Measurements from ENCODE around the gene RAPGEF1. TPM values are rescaled to one million over a fixed set of nuclear protein-coding genes. Genes with fewer than 3 reads are reported as not detected.

RAPGEF1 gene
- total and polyA plus RNA-seq, 2 of the 13 experiments (the other 11 are each of a cell fraction or from before 2014, with no cell fraction given), result 21.2 to 38.9 TPM

DNA sequence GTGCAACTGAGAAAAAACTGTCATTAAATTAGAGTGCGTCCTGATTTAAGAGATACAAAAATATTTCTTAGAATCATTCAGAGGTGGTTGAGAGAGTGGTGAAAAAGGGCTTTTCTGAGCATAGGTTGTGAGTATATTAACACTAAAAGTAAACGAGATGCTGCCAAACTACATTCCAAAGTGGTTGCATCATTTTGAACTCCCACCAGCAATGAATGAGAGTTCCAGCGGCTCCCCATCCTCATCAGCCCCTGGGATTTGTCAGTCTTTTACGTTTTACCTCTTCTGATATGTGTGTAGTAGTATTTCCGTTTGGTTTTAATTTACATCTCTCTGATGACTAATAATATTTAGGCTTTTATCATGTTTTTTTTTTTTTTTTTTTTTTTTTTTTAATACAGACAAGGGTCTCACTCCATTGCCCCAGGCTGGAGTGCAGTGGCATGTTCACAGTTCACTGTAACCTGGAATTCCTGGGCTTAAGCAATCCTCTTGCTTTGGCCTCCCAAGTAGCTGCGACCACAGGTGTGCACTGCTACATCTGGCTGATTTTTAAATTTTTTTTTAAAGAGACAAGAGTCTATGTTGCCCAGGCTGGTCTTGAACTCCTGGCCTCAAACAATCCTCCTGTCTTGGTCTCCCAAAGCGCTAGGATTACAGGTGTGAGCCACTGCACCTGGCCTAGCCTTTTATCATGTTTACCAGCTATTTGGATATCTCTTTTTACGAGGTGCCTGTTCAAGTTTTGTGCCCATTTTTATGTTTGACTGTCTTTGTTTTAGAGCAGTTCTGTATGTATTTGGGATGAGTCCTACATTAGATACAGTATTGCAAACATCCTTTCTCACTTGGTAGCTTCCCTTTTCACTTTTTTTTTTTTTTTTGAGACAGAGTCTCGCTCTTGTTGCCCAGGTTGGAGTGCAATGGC is 177.6 kb downstream of the RAPGEF1 start:
- peaks cover 2 to 12% of the 10 kb centered on the region in 2 experiments; a peak in 2 of 5 replicates for H3K27me3 ChIP-seq (ENCODE audit: control insufficient read depth in 1 of 2, insufficient read depth in 2 of 2, low read length in 2 of 2)
- no peak overlapping the region for H3K9ac ChIP-seq (ENCODE audit: insufficient read depth, low read depth, low read length)
- no TSS peak for BruUV-seq (replicated peaks)
- no peaks in the 10 kb centered on the region for H3K79me2 ChIP-seq (ENCODE audit: insufficient read depth, low read length)
- H4K20me1 ChIP-seq (ENCODE audit: insufficient read depth, low read length), result no peaks in the 10 kb centered on the region
- POLR2A ChIA-PET, result no interaction called here
- in situ Hi-C loops (cut with HindIII; ENCODE audit: extremely low pct_ligation_motif_present, low pct_unique_long_range_greater_than_20kb), result no loop called here
- 25% methylated on average over 9 of the region's 9 CpGs for WGBS (ENCODE audit: low lambda C conversion rate)
- no peak overlapping the region for H3K27ac ChIP-seq (ENCODE audit: extremely low read length, insufficient read depth, low read length)
- intact Hi-C loops (cut with micrococcal nuclease; ENCODE audit: unreplicated experiment), result no loop called here
- FAIRE-seq (no peak), DNase-seq (ENCODE audit: low spot score) (peak; percentile 18), ATAC-seq (no peak)
- H3K9me3 ChIP-seq (ENCODE audit: low read length), result no peaks in the 10 kb centered on the region
- H3K4me1 ChIP-seq (ENCODE audit: insufficient read depth, low read length), result peaks cover 5% of the 10 kb centered on the region; the same call in 1 of the 2 replicates
- CTCF ChIA-PET (ENCODE audit: low intra/inter-chr PET ratio, low total read pairs), result no interaction called here
- no peak overlapping the region for H3K4me2 ChIP-seq (ENCODE audit: low read depth, low read length)
- H3K36me3 ChIP-seq (replicated peaks in 1 of 2; ENCODE audit: control insufficient read depth in 1 of 2, insufficient read depth in 2 of 2, low read length in 2 of 2), result no peaks in the 10 kb centered on the region
- no peak overlapping the region for H2AFZ ChIP-seq (ENCODE audit: low read length)
- no peak overlapping the region for H3K4me3 ChIP-seq (replicated peaks in 1 of 3; ENCODE audit: insufficient read depth in 1 of 3, low read depth in 2 of 3, low read length in 3 of 3)
- TF ChIP-seq TEAD3 (CRISPR knock-in tag; optimal IDR thresholded peaks at IDR 0.05; ENCODE audit: borderline replicate concordance), result peak; percentile 58
- TF ChIP-seq, protein P1, sequence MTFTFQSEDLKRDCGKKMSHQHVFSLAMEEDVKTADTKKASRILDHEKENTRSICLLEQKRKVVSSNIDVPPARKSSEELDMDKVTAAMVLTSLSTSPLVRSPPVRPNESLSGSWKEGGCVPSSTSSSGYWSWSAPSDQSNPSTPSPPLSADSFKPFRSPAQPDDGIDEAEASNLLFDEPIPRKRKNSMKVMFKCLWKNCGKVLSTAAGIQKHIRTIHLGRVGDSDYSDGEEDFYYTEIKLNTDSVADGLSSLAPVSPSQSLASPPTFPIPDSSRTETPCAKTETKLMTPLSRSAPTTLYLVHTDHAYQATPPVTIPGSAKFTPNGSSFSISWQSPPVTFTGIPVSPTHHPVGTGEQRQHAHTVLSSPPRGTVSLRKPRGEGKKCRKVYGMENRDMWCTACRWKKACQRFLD (CRISPR knock-in tag; IDR thresholded peaks at IDR 0.05; ENCODE audit: borderline replicate concordance), result no peak
- TF ChIP-seq ZNF652 (CRISPR knock-in tag; IDR thresholded peaks at IDR 0.05; ENCODE audit: borderline replicate concordance, low read depth), result no peak
- no peak for TF ChIP-seq PHF5A (CRISPR knock-in tag; IDR thresholded peaks at IDR 0.05; ENCODE audit: low read depth, unreplicated experiment)
- TF ChIP-seq, protein P2, sequence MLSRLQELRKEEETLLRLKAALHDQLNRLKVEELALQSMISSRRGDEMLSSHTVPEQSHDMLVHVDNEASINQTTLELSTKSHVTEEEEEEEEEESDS (CRISPR knock-in tag; IDR thresholded peaks at IDR 0.05; ENCODE audit: borderline replicate concordance), result no peak
- TF ChIP-seq HNRNPUL1 (IDR thresholded peaks at IDR 0.05; ENCODE audit: low read depth, low read length), result no peak
- no peak for TF ChIP-seq ZMYM2 (CRISPR knock-in tag; IDR thresholded peaks at IDR 0.05)
- TF ChIP-seq, protein P3, sequence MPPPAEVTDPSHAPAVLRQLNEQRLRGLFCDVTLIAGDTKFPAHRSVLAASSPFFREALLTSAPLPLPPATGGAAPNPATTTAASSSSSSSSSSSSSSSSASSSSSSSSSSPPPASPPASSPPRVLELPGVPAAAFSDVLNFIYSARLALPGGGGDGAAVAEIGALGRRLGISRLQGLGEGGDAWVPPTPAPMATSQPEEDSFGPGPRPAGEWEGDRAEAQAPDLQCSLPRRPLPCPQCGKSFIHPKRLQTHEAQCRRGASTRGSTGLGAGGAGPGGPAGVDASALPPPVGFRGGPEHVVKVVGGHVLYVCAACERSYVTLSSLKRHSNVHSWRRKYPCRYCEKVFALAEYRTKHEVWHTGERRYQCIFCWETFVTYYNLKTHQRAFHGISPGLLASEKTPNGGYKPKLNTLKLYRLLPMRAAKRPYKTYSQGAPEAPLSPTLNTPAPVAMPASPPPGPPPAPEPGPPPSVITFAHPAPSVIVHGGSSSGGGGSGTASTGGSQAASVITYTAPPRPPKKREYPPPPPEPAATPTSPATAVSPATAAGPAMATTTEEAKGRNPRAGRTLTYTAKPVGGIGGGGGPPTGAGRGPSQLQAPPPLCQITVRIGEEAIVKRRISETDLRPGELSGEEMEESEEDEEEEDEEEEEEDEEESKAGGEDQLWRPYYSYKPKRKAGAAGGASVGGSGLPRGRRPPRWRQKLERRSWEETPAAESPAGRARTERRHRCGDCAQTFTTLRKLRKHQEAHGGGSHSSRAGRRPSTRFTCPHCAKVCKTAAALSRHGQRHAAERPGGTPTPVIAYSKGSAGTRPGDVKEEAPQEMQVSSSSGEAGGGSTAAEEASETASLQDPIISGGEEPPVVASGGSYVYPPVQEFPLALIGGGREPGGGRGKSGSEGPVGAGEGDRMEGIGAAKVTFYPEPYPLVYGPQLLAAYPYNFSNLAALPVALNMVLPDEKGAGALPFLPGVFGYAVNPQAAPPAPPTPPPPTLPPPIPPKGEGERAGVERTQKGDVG (CRISPR knock-in tag; IDR thresholded peaks at IDR 0.05; ENCODE audit: borderline replicate concordance), result no peak
- no peak for TF ChIP-seq FIP1L1 (IDR thresholded peaks at IDR 0.05; ENCODE audit: borderline replicate concordance, insufficient read depth, low read depth, low read length)
- TF ChIP-seq SKI (IDR thresholded peaks at IDR 0.05; ENCODE audit: partially characterized antibody), result no peak
- TF ChIP-seq, protein P4, sequence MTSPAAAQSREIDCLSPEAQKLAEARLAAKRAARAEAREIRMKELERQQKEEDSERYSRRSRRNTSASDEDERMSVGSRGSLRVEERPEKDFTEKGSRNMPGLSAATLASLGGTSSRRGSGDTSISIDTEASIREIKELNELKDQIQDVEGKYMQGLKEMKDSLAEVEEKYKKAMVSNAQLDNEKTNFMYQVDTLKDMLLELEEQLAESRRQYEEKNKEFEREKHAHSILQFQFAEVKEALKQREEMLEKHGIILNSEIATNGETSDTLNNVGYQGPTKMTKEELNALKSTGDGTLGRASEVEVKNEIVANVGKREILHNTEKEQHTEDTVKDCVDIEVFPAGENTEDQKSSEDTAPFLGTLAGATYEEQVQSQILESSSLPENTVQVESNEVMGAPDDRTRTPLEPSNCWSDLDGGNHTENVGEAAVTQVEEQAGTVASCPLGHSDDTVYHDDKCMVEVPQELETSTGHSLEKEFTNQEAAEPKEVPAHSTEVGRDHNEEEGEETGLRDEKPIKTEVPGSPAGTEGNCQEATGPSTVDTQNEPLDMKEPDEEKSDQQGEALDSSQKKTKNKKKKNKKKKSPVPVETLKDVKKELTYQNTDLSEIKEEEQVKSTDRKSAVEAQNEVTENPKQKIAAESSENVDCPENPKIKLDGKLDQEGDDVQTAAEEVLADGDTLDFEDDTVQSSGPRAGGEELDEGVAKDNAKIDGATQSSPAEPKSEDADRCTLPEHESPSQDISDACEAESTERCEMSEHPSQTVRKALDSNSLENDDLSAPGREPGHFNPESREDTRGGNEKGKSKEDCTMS (CRISPR knock-in tag; conservative IDR thresholded peaks at IDR 0.05), result no peak
- TF ChIP-seq AGO1 (IDR thresholded peaks at IDR 0.05; ENCODE audit: low read depth, low read length, poor library complexity, severe bottlenecking), result no peak
- TF ChIP-seq, protein P5, sequence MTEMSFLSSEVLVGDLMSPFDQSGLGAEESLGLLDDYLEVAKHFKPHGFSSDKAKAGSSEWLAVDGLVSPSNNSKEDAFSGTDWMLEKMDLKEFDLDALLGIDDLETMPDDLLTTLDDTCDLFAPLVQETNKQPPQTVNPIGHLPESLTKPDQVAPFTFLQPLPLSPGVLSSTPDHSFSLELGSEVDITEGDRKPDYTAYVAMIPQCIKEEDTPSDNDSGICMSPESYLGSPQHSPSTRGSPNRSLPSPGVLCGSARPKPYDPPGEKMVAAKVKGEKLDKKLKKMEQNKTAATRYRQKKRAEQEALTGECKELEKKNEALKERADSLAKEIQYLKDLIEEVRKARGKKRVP (CRISPR knock-in tag; IDR thresholded peaks at IDR 0.05), result peak in 1 of 2 experiments; percentile 55; a peak in 1 of 4 replicates
- peak; percentile 88 for TF ChIP-seq ZNF317 (CRISPR knock-in tag; IDR thresholded peaks at IDR 0.05)
